ENCODE data around the gene ISOC1.

ISOC1 gene

GRCh38 chr5:129125819-129126218, 31.3 kb downstream of the ISOC1 start:
- no peak for DNase-seq (ENCODE audit: low read depth in 2 of 2)

GRCh38 chr5:129133553-129133952, 39.0 kb downstream of the ISOC1 start:
- DNase-seq (ENCODE audit: low read depth in 2 of 2), result no peak

GRCh38 chr5:129135633-129136032, 41.1 kb downstream of the ISOC1 start:
- no peak for DNase-seq (ENCODE audit: low read depth in 2 of 2)

GRCh38 chr5:129137637-129138036, 43.1 kb downstream of the ISOC1 start:
- no peak for DNase-seq (ENCODE audit: low read depth in 2 of 2)

- no peak for DNase-seq (ENCODE audit: low read depth in 2 of 2)
Measured at GRCh38 chr5:129141078-129141477, 46.5 kb downstream of the ISOC1 start.

GRCh38 chr5:129141696-129142095, 47.1 kb downstream of the ISOC1 start:
- no peak for DNase-seq (ENCODE audit: low read depth in 2 of 2)

GRCh38 chr5:129155876-129156275, 61.3 kb downstream of the ISOC1 start:
- DNase-seq (ENCODE audit: low read depth in 2 of 2), result no peak

GRCh38 chr5:129161830-129162229, 67.3 kb downstream of the ISOC1 start:
- DNase-seq (ENCODE audit: low read depth in 2 of 2), result no peak
